Measurements from ENCODE around the gene GRID1.

GRID1 gene

DNA sequence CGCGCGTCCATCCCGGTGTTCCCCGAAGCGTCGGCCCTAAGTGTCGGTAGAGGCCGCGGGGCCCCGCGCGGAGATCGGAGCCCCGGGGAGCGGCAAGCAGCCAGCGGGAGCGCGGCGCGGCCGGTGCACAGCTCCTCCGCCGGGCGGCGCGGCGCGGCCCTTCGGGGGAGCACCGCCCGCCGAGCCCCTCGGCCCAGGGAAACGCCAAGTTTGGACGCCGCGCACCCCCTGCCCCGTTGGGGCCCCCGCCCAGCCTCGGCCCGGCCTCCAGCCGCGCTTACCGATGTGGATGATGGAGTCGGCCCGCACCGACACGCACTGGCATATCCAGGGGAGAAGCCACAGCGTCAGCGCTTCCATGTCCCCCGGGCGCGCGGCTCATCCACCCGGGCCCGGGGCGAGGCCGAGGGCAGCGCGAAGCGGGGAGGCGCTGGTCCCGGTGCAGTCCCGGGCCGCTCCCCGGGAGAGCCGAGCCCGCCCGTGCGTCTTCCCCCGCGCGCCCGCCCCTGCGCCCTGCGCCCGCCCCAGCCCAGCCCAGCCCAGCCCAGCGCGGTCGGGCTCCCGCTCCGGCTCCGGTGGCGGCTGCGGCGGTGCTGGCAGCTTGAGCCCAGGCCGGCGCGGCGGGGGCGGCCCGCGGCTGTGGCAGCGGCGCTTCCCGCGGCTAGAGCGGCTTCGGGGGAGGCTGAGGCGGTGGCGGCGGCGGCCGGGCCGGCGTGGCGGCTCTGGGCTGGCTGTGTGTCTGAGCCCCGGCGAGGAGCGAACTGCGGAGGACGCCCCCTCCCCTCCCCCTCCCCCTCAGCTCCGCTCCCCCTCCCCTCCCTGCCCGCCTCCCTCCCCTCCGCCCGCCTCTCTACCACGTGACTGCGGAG lies at the start of gene GRID1:
TSS of gene GRID1 (minus strand) at position 763 of the 869 bp plus-strand sequence.
- DNase-seq: peak; percentile 55

DNA sequence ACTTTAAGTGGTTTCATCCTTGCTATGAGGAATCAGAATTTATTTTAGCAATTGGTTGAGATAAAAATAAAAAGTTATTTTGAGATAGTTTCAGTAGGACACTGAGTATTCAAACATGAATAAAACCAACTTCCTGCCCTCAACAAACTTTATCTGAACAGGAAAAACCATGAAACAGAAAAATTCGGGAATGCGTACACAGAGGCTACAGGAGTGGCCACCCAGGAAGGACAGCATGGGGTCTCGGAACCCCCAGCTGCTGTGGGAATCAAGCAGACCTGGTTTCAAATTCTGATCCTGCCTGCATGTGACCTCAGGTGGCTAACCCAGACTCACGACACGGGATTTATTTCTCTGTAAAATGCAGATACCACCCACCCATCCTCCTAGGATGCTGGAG lies 49.0 kb upstream of the GRID1 start:
- no peak for DNase-seq

DNA sequence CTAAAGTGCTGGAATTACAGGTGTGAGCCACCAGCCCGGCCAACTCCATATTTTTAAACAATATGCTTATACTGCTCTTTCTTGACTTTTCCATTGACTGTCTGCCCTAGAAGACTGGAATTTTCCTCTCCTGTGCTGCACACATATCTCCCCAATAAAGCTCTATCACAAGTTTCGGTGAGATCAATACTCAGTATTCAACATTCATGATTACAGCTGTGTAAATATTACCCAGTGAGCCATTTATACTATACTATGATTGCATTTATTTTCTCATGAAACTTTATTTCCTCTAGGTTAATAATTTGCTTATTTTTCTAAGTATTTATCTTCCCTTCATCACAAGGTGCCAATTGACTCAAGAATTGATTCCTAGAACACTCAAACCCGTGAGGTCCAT lies 48.5 kb upstream of the GRID1 start:
- DNase-seq: no peak

DNA sequence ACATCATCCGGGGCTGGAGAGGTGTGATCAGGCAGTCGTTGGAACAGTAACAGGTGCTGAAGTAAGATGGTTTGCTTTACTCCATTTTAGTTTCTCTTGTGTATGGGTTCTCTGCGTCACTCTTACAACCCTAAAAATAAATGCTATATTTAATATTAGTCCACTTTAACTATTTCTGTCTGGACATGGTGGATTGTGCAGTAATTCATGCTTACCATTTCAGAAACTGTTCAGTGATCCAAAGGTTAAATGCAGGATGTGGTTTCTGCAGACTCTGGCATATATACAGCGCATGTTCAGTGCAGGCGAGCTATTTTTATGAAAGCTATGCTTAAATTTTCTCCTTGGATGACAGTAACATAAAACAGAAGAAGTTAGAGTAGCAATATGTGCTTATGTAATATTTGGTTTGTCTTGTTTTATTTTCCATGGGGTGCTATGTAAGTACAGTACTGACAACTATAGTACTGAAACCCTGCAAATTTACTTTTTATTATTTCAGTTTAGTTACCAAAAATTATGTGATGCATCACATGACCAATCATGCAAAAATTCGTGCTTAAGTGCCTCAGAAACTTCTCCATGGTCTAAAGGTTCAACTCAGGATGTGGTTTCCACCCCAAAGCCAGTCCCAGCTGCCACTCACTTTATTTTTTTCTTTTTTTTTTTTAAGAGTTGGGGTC lies 46.6 kb upstream of the GRID1 start:
- no peak for DNase-seq

DNA sequence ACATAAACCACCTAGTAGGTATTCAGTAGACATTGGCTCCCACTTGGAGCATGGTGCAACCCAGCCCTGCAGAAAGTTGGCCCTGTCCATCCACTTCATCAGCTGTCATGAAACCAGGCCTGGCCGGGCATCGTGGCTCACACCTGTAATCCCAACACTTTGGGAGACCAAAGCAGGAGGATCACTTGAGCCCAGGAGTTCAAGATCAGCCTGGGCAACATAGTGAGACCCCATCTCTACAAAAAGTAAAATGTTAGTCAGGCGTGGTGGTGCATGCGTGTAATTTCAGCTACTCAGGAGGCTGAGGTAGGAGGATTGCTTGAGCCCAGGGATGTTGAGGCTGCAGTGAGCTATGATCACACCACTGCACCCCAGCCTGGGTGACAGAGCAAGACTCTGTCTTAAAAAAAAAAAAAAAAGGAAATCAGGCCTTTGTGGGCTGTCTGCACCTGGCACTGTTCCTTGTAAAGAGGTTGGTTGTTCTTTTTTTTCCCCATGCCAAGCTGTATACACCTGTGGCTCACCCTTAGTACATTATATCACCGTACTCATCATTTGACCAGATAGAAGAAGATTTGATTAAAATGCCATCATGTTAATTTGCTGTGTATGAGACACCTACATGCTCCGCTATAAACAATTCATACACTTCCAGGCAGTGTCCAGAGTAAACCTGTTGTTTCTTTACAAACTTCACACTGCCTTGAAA lies 45.4 kb upstream of the GRID1 start:
- no peak for DNase-seq

DNA sequence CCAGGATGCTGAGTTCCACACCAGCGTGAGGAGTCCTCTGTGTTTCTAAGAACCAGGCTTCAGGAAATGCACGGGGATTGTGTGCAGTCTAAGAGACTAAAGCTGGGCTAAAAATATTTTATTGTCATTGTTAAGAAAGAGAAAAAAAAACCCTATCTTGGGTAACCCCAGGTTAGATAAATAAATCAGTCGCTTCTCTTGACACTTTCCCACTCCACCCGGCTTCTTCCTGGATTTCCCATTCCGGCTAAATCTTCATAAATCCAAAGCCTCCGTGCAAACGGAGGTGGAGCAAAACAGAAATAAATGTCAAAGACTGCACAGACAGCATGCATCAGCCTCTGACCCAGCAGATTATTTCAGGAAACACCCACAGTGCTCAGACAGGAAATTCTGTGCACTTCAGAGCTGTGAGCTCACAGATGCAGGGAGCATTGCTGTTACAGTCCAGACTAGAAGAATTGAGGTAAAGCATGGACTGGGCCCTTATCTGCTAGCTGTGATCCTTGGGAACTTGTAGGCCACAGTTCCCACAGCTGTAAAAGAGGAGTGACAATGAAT lies 44.8 kb upstream of the GRID1 start:
- DNase-seq: no peak

DNA sequence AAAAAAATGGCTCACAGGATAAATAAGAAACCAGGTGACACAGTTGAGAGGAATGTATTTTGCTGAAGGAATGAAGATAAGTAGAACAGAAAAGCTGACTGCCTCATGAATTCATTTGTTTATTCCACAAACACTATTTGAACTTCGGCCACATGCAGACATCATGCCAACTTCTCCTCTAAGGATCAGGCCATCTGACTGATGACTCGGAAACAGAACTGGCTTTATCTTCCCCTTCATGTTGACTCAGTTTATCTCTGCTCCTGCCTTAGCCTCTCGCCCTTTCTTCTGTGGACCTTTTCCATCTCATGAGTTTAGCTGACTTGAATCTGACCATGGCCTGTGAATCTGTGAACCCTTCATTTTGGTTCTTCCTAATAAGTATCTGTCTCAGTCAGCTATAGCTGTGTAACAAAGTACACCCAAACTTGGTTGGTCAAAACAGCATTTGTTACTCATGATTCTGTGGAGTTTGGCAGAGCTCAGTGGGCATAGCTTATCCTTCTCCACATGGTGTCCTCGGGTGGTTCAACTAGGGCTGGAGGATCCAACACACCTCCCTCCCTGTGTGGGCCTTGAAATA lies 44.0 kb upstream of the GRID1 start:
- DNase-seq: no peak

DNA sequence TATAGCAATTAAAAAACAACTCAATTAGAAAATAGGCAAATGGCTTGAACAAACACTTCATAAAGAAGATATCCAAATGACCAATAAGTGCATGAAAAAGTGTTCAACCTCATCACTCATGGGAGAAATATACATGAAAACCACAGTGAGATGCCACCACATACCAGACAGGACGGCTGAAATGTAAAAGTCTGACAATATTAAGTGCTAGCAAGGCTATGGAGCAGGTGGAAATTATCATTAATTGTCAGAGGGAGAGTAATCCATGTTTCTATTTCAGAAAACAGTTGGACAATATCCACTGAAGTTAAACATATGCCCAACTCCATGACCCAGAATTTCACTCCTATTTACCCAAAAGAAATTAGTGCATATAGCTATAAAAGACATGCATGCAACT lies 42.6 kb upstream of the GRID1 start:
- DNase-seq: no peak

DNA sequence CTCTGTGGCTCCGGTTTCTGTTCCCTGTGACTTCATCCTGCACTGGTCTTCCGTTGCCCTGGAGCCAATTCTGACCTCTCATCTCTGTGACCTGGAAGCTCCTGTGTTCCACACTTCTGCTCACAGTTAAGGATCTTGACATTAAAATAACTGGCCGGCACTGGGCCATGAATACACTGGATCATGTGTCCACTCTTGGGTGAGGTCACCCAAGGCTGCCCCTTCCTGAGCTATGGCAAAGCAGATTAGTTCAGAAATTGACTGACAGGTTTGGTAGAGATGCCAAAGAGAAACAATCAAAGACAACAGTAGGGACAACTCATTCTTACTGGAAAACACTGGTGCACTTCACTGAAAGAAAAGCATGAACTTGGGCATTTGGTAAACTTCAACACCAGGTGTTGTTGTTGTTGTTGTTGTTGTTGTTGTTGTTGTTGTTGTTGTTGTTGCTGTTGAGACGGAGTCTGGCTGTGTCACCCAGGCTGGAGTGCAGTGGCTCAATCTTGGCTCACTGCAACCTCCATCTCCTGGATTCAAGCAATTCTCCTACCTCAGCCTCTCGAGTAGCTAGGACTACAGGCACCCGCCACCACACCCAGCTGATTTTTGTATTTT lies 36.7 kb upstream of the GRID1 start:
- DNase-seq: no peak

DNA sequence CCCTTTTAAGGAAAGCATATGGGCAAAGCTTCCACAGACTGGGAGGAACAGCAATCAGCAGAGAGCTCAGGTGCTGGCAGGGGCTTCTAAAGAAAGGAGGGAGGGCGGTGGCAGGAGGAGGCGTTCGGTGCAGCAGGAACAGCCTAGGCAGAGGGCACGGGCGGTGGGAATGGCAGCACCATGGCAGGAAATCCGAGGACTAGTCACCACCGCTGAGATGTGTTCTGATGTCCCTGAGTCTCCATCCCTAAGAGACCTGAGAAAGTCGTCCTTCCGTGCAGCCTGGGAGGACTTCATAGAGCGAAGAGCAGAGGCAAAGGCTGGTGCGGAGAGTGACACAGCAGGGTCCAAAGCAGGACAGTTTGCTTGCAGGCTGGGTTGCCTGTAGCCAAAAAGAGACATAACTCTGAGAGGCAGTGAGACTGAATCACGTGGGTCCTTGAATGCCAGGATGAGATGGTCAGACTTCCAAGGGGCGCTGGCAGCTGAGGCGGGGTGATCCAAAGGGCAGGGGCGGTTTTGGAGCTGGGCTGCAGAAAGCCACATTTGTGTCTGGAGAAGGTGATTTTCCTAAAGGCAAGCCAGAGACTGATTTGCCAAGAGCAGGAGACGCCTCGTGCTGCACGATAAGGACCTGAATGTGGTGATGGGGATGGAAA lies 35.8 kb upstream of the GRID1 start:
- DNase-seq: peak; percentile 56

DNA sequence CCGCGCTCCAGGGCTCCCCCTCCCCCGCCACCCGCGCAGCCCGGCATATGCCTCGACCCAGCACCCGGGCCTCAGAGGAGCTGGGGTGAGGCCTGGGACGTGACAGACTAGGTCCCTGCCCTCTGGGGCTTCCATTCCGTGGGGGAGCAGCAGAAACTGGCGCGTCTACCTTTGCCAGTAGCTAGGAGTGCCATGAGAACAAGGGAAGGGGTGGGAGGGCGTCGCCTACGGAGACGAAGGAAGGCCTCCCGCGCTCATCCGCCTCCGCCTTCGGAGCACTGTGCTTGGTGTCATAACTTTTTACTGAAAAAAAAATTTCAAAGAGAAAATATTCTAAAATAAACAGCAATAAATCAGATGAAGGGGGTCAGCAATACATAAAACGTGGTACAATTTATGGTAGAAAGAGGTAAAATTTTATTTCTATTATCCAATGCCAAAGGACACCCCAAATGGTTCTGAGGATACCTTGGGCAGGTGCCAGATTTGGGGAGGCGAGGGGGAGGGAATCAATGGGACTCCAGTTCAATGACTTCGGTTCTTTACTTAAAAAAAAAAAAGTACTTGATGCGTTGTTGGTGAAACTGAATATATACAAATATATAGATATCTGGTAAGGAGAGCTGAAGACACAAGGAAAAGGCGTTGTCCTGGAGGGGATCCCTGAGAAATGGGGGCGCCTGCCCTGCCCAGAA lies 35.1 kb upstream of the GRID1 start:
- no peak for DNase-seq

DNA sequence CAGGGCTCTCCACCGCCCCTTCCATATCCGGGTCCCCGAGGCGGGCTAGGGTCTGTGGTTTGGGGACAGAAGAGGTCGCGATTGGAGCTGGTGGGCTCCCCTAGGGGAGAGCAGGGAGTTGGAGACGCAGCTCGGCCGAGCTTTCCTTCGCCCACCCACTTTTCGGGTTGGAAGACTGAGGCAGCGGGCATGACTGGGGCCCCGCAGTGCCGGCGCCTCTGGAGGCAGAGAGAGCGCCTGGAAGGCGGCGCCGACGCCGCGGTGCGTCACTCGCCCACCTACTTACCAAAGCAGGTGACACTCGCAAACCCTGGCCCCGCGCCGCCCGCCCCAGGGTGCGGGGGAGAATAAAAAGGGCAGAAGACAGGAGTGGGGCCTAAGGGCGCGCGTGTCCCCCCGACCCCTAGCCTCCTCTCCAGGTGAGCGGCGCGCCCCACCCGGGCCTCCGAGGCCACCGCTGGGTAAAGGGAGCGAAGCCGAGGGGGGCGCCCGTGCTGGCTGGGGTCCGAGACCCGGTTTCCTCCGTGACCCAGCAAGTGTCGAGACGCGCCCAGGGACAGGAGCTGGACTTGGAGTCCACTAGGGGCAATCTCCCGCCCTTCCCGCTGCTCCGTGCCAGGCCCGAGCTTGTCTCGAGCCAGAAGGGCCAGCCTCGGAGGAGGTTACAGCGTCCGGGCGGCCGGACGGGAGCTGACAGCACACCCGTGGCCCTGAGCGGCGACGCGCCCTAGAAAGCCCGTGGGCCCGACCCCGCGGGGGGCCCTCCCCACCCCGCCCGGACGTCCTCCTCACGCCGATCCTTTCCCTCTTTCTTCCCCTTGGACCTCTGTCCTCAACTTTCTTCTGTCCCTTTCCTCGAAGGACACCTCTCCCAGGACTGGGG lies 34.4 kb upstream of the GRID1 start:
- DNase-seq: peak; percentile 78

DNA sequence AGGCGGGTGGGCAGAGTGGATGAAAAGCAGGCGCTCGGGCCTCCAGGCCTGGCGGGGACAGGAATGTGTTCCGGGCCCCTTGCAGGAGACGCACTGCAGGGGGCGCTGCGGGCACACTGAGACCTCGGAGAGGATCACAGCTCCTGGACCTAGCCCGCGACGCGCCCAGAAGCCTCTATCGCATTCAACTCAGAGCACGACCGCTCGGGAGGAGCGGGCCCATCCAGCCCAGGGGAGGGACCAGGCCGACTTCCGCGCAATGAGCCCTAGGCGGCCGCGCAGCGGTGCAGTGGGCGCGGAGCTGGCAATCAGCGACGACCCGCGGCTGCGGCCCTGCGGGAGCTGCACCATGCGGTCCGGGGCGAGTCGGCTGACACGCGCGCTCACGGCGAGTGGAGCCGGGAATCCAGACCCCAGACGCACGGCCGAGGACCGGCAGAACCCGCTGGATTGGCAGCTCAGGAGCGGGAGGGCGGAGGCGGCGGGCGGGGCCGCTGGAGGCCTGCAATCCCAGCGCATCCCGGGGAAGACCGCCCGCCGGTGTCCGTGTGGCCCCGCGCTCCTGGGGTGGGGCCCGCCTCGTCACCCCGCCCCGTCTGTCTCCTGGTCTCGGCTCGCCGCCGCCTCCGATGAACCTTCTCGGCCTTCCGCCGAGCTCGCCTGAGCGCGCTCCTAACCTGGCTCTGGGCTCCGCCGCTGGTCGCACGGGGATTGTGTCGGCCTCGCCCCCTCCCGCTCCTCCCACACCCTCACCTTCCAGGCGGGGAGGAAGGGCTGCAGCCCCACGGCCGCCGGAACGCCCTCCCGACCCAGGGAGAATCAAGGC lies 33.5 kb upstream of the GRID1 start:
- peak; percentile 97 for DNase-seq

DNA sequence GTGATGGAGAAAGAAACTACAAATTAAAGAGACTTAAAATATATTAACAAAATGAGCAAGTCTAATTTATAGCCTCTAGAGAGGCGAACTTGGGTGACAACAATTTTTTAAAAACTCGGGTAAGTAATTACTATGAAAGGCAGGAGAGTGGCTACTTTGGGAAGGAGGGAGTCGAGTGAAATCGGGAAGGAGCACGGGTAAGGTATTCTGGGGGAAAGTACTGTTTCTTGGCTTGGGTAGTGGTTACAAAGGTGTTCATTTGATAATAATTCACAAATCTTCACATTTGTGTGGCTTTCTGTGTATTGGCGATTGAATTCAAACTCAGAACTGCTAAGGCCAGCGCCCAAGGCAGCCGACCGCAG lies 32.9 kb upstream of the GRID1 start:
- no peak for DNase-seq

DNA sequence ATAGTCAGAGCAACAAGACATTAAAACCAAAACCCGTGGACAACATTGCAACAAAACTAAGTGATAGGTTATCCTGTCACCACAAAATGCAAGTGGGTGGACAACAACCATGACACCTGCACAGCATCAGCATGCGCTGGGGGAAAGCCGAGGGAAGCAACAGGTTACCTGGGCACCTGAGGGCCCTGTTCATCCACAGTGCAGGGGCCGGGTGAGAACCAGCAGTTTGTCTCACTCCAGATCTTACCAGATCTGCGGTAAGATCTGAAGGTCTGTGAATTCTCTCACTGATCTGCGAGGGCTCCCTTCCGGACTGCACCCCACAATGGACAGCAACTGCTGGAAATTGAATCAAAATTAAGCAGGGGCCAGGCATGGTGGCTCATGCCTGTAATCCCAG lies 30.5 kb upstream of the GRID1 start:
- no peak for DNase-seq

DNA sequence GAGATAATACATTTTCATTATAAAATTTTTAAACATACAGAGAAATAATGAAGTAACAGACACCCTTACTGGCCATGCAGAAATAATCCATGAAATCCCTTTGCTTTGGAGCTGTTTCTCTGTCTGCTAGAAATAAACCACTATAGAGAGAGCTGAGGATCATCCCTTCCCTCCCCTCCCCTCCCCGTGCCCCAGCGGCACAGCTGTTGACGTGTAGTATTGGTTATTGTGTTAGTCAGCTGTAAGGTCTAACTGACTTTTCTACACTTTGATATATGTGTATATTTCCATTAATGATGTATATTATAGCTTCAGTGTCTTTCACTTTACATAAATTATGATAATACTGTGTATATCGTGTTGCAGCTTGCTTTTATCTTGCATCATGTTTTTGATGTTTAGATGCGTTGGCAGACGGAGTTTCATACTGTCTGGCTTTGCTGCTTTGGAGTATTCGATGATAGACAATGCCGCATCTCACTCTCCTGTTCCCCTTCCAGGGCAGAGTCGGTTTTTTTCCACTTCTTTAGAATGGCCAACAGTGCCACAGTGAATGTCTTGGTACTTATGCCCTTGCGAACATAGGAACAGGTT lies 27.4 kb upstream of the GRID1 start:
- DNase-seq: no peak

DNA sequence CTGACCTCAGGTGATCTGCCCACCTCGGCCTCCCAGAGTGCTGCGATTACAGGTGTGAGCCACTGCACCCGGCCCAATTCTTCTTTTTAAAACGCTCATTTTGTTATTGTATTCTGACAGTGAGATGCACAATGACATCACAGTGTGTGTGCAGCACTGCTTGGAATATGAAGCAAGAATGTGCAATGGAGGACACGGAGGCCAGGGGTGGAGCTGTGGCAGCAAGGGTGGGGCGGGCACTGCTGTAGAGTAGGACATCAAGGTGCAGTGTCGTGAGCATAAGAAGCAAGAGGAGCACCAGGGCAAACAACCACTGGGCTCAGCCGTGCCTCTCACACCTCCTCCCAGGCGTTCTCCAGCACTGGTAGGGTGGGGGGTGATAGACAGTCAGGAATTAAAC lies 26.8 kb upstream of the GRID1 start:
- DNase-seq: no peak

DNA sequence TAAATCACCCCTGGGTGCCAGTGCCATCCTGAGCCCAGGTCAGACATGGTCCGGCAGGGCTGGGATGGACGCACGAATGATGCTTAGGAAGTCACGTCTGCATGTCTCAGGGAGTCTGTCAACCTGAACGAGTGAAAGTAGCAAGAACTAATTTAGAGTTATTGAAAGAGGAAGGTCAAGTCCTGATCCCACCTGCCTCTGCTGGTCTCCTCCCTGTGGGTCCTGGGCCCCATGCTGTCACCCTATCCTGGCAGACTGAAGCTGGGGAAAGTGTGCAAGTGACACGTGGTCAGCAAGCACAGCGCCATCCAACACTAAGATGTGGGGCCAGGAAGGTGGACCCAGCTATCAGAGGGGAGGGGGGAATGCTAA lies 26.1 kb upstream of the GRID1 start:
- DNase-seq: no peak

Measured in retina (tissue), 1 donor.